CD4-positive, alpha-beta T cell treated with Interferon alpha-2 for 1 hour (primary cell): ENCODE results near the gene TNNT3.
"Not testable (repeated sequence)": the region's sequence is repeated elsewhere in the genome, so short reads cannot be mapped to it uniquely, and the experiment has no call there.

Experiments
- DNase-seq, 2 donors: peaks; one replicate each; pipeline ENCODE4 v3.0.0-alpha.2; 2020 to 2022

The TNNT3 gene

GRCh38 chr11:1919391-1920127 lies at the start of gene TNNT3:
Gene TNNT3, plus strand, starts transcription at chr11:1919703. Its CDS starts 3,172 bp downstream, at chr11:1922875.
- DNase-seq: no peak

- no peak for DNase-seq
Observed at GRCh38 chr11:1870326-1870696, 49.2 kb upstream of the TNNT3 start.

DNA sequence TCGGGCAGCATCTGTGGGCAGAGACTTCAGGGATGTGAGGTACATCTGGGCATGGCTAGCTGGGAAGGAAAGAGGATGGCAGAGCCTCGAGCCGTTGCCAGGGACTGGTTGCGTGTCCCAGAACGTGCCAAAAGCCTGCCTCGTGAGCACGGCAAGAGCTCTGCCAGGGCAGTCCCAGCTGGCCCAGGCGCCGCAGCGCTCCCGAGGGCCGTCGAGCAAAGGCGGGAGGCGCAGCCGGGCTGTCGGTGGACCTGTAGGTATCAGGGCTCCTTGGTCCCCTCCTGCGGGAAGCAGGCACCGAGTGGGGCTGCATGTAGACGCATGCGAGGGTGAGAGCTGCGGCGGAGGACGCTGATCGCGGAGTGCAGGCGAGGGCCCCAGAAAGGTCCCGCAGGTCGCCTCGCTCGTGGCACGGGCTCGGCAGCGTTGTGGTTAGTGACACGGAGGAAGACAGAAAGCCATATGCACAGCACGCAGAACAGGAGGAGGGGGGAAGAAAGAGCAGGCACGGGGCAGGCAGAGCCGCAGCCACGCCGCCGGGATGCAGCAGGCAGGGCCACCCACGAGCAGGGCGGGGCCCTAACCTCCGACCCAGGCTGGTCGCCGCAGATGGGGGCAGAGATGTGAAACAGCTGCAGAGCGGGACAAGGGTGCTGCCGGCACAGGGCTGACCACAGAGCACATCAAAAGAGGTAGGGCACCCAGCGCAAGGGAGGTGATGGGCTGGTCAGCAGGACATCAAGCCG lies 48.6 kb upstream of the TNNT3 start:
- DNase-seq: peak in 1 of 2 donors; percentile 58

GRCh38 chr11:1871531-1871930 lies 48.0 kb upstream of the TNNT3 start:
- DNase-seq: no peak

GRCh38 chr11:1872267-1872985 lies 47.1 kb upstream of the TNNT3 start:
- DNase-seq: no peak

- DNase-seq: no peak
Observed at GRCh38 chr11:1873048-1873812, 46.3 kb upstream of the TNNT3 start.

- DNase-seq: not testable (repeated sequence)
Observed at GRCh38 chr11:1873813-1874150, 45.7 kb upstream of the TNNT3 start.

- DNase-seq: not testable (repeated sequence)
Observed at GRCh38 chr11:1874441-1875092, 44.9 kb upstream of the TNNT3 start.

DNA sequence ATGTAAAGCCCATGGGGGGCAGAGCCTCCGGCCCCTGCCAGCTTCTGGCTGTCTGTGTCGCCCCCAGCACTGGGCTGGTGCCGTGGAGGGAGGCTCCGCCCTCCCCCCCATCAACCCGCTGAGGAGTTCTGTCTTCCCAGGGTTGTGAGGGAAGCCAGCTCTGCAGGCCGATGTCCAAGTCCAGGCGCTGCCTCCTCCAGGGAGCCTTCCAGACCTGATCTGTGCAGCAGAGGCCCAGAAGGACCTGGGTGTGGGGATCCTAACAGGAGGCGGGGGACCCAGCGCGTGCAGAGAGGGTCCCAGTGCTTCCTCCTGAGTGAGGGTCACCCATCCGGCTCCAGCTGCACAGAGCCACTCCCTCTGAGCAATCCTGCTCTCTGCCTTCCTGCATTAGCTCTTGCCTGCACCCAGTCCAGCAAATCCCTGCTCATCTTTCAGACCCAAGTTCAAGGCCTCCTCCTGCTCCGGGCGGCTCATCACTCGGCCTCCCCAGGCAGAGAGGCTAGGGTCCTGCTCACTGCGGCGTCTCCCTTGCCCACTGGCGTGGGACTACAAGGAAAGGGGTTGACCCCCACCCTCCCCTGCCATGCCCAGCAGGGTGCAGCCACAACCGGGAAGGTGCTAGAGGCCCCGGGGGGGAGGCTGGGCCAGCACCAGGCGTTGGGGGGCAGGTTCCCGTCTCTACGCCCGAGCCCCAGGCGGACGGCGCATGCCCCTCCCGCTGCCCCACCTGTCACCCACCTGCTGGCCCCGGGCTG lies 44.2 kb upstream of the TNNT3 start:
- DNase-seq: no peak

GRCh38 chr11:1875851-1876301 lies 43.6 kb upstream of the TNNT3 start:
- not testable (repeated sequence) for DNase-seq

GRCh38 chr11:1876361-1877063 lies 43.0 kb upstream of the TNNT3 start:
- DNase-seq: no peak

DNA sequence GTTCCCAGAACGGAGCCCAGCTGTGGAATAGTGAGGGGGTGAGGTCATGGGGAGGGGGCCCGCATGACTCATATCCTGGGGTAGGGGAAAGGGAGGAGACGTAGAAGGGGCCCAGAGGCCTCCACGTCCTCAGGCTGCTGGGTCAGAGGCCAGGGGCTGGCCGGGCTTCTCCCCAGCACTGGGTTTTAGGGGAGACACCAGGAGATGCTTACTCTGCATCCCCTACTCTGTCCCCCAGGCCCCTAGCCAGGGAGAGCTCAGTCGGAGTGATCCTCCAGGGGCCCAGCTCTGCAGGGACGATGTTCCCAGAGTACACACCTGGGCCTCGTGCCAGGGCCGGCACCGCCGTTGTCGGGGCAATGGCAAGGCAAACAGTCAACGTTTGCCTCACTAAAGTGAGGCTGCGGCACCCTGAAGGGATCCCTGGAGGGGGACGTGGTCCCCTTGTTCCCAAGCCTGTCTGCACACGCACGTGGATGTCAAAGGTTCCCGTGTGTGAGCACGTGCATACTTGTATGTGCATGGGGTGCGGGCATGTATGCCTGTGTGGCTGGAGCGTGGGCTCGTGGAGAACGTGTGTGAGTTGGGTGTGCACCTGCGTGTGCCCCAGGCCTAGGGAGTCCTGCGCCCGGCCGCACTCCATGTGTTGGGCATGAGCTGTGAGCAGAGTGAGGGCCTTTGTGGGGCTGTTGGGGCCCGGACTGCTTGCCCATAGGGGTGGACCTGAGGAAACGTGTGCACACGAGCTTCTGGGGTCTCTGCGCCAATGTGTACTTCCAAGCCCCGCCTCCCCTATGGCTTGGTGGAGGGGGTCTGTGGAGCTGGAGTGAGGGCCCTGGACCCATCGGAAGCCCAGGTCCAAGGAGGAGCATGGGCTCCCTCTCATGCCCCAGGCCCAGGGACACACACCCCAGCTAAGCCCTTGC lies 42.0 kb upstream of the TNNT3 start:
- no peak for DNase-seq

GRCh38 chr11:1878137-1879031 lies 41.1 kb upstream of the TNNT3 start:
- DNase-seq: no peak

- no peak for DNase-seq
Observed at GRCh38 chr11:1879342-1879940, 40.1 kb upstream of the TNNT3 start.

DNA sequence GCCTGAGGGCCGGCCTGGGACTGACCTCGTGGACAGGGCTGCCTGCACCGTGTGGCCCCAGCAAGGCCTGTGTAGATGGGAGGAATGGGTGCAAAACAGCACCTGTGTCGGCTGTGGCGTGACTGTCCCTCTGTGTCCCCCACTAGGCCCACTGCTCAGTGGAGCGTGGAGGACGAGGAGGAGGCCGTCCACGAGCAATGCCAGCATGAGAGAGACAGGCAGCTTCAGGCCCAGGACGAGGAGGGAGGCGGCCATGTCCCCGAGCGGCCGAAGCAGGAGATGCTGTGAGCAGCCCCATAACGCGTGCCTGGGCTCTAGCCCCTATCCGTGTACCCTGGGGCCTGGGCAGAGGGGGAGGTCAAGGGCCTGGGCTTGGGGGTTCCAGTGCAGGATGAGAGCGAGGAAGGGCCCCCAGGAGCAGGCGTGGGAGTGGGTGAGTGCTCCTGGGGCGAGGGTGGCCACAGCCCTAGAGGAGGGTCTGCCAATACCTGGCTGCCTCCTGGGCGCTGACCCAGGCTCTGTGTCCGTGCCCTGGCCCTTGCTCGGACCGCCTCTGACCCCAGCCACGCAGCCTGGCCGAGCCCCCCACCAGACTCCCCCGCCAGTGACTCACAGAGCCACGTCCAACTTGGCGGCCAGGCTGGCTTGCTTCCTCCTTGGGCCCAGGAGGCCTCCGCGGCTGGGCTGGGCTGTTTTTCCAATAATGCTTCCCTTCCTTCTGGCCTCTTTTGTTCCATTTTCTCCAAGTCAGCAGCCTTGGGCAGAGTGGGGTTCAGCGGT lies 39.4 kb upstream of the TNNT3 start:
- no peak for DNase-seq

DNA sequence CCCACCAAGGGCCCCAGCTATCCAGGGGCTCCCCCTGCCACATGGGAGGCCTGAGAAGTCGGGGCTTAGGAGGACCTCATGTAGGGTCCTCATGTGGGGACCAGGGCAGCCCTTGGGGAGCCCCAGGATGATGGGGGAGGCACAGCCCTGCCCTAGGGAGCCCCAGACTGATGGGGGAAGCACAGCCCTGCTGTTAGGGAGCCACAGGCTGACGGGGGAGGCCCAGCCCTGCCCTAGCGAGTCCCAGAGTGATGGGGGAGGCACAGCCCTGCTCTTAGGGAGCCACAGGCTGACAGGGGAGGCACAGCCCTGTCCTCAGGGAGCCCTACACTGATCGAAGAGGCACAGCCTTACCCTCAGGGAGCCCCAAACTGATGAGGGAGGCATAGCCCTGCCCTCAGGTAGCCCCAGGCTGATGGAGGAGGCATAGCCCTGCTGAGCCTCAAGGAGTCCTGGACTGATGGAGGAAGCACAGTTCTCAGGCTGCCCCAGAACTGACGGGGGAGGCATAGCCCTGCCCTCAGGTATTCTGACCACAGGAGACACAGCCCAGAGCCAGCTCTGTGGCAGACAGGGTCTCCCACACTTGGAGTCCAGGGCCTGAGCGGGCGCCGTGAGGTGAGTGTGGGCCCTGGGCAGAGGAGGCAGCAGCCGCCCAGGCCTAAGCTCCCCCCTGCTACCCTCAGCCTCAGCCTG lies 38.6 kb upstream of the TNNT3 start:
- no peak for DNase-seq
